ENCODE results near the gene SRCAP. TPM values are rescaled to one million over a fixed set of nuclear protein-coding genes. Genes with fewer than 3 reads are reported as not detected.

SRCAP gene
- total RNA-seq, 1 donor from 2014 or later = 35.6 TPM

- no peak for DNase-seq
Observed at GRCh38 chr16:30760001-30760559, 61.1 kb downstream of the SRCAP start.

- no peak for DNase-seq
Observed at GRCh38 chr16:30760577-30761426, 61.8 kb downstream of the SRCAP start.

GRCh38 chr16:30761427-30761927 lies 62.5 kb downstream of the SRCAP start:
- DNase-seq = peak; percentile 56

DNA sequence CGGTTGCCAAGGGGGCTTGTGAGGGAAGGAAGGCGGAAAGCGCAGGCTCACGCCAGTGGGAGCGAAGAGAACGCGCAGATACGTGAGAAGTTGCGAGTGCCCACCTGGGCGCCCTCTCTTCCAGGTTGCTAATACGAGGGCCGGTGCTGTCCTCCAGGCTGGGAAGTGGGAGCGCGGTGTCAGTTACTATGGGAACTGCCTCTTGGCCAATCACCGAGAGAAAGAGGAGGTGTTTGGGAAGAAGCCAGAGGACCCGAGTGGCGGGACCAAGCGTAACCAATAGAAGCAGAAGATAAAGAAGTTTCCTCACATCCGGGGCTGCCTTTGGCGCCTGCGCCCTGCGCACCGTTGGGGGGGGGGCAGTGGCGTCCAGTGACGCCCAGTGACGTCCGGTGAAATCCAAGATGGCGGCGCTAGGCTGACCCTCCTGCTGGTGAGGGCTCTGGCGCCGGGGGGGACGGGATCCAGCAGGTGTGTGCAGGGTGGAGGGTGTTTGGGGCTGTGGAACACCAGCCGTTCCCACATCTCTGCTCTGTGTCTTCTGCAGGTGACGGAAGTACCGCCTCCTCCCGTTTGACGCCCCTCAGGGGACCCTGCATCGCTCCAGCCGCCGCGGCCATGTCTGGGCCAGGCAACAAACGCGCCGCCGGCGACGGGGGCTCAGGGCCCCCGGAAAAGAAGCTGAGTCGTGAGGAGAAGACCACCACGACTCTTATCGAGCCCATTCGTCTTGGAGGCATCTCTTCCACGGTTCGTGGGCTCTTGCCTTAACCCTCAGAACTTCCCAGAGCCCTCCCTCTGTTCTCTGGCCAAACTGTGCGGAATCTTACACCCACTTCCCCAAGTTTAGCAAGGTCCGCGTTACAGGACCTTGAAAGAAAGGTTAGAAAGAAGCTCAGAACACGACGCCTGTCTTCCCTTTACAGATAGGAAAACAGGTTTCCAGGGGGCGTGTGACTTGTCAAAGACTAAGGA lies 63.2 kb downstream of the SRCAP start, which contains the start of the genes CFAP119 and RNF40:
Gene CFAP119, minus strand, starts transcription at position 135 of the 975 bp plus-strand sequence. CDS start 314 bp downstream, outside the sequence.
Gene RNF40, plus strand, starts transcription at position 395 of the 975 bp plus-strand sequence. Its CDS starts 224 bp downstream, at position 619.
- peak; percentile 99 for DNase-seq

DNA sequence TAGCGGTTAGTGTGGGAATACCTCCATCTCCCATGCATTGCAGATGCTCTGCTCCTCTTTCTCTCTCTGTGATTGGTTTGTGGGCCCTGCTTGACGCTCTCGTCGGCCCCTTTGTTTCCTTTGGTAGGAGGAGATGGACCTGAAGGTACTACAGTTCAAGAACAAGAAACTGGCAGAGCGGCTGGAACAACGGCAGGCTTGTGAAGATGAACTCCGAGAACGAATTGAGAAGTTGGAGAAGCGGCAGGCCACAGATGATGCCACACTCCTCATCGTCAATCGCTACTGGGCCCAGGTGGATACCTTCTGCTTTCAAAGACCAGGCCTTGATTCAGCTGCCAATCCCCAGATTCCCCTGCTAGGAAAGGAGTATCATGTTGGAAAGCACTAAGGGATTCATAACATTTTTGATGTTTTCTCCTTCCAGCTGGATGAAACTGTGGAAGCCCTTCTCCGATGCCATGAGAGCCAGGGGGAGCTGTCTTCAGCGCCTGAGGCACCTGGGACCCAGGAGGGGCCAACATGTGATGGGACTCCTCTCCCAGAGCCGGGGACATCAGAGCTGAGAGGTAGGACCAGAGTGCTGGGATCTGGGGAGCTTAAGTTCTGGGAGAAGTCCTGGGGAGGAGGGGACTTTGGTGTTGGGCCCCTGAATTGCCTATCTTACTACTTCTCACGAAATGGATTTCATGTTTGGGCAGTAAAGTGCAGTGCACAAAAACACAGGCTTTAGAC lies 64.2 kb downstream of the SRCAP start:
- DNase-seq = no peak

DNA sequence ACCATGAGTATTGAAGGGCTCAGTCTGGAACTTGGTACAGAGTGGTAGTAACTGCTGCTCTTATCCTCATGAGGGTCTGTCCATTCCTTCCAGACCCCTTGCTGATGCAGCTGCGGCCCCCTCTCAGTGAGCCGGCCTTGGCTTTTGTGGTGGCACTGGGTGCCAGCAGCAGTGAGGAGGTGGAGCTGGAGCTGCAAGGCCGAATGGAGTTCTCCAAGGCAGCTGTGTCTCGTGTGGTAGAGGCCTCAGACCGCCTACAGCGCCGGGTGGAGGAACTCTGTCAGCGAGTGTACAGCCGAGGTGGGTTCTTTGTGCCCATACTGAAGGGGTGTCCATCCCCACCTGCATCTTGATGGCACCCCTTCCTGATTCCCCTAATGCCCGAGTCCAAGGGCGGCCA lies 65.1 kb downstream of the SRCAP start:
- DNase-seq = no peak

DNA sequence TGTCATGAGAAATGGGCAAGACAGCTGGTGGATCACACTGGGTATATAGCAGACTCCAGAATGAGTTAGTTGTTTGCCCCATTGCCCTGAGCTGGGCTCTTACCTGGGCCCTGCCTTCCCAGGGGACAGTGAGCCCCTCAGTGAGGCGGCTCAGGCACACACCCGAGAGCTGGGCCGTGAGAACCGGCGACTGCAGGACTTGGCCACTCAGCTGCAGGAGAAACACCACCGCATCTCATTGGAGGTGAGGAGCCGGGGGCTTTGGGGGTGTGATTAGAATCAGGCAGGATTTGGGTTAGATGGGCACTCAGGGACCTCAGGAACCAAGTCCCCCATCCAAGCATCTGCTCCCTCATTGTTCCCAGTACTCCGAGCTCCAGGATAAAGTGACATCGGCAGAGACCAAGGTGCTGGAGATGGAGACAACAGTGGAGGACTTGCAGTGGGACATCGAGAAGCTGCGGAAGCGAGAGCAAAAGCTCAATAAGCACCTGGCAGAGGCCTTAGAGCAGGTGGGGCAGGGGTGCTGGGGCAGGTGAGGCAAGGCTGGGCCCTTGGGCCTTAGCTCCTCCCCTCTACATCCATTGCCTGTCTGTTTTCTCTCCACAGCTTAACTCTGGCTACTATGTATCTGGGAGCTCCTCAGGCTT lies 66.0 kb downstream of the SRCAP start:
- DNase-seq = no peak

DNA sequence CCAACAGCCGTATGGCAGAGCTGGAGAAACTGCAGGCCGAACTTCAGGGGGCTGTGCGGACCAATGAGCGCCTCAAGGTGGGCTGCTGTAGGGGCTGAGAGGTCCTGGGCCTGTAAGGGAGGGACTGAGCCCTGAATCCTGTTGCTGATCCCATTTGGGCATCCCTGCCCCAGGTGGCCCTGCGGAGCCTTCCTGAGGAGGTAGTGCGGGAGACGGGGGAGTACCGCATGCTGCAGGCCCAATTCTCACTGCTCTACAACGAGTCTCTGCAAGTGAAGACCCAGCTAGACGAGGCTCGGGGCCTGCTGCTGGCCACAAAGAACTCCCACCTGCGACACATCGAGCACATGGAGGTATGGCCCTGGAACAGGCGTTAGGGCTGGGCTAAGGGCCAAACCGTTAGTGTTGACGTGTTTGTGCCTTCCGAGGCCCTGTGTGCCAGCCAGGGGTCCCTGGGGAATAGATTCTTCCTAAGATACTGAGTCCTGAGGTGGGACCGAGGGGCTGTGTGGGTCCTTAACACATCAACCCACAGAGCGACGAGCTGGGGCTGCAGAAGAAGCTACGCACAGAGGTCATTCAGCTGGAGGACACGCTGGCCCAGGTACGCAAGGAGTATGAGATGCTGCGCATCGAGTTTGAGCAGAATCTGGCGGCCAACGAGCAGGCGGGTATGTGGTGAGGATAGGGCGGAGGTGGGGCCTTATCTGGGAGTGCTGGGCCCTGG lies 67.4 kb downstream of the SRCAP start:
- DNase-seq = no peak

DNA sequence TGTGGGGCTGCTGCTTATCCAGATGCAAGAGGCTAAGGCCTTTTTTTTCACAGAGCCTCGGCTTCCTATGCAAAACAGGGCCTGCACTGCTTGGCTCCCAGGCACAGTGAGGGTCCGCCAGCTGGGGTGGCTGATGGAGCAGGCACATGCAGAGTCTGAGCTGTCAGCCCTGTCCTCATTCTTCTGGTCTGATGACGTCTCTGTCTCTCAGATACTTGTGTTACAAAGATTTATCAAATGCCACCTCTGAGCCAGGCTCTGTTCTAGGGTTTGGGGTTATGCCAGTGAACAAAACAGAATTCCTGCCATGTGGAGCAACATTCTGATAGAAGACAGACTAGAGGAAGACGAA lies 67.9 kb downstream of the SRCAP start:
- no peak for DNase-seq

DNA sequence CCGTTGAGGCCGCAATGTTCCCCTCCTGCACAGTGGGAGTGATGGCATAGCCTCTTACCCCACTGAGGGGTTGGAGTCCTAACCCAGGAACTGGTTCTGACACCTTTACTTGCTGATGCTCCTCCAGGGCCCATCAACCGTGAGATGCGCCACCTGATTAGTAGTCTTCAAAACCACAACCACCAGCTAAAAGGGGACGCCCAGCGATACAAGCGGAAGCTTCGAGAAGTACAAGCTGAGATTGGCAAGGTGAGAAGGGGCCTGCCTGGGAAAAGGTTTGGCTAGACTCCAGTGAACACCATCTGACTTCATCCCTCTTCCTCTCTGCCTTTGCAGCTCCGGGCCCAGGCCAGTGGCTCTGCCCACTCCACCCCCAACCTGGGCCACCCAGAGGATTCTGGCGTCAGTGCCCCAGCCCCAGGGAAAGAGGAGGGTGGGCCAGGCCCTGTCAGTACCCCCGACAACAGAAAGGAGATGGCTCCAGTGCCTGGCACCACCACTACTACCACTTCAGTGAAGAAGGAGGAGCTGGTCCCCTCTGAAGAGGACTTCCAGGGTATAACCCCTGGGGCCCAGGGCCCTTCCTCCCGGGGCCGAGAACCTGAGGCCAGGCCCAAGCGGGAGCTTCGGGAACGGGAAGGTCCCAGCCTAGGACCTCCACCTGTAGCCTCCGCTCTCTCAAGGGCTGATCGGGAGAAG lies 68.9 kb downstream of the SRCAP start:
- no peak for DNase-seq

- no peak for DNase-seq
Observed at GRCh38 chr16:30768583-30769181, 69.7 kb downstream of the SRCAP start.

GRCh38 chr16:30769379-30770089 lies 70.6 kb downstream of the SRCAP start:
- no peak for DNase-seq

GRCh38 chr16:30771726-30772125 lies 72.8 kb downstream of the SRCAP start:
- DNase-seq = no peak

DNA sequence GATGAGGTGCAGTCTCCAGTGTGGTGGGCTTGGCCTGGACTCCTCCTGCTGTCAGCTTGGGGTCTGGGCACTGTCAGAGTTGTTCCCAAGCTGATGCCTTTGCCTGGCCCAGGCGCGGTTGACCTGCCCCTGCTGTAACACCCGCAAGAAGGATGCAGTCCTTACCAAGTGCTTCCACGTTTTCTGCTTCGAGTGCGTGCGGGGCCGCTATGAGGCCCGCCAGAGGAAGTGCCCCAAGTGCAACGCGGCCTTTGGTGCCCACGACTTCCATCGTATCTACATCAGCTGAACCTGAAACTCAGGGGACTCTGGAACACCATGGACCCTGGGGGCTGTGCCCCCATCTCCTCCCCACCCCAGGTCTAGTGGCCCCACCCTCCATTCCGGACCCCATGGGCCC lies 74.9 kb downstream of the SRCAP start:
- DNase-seq = no peak

DNA sequence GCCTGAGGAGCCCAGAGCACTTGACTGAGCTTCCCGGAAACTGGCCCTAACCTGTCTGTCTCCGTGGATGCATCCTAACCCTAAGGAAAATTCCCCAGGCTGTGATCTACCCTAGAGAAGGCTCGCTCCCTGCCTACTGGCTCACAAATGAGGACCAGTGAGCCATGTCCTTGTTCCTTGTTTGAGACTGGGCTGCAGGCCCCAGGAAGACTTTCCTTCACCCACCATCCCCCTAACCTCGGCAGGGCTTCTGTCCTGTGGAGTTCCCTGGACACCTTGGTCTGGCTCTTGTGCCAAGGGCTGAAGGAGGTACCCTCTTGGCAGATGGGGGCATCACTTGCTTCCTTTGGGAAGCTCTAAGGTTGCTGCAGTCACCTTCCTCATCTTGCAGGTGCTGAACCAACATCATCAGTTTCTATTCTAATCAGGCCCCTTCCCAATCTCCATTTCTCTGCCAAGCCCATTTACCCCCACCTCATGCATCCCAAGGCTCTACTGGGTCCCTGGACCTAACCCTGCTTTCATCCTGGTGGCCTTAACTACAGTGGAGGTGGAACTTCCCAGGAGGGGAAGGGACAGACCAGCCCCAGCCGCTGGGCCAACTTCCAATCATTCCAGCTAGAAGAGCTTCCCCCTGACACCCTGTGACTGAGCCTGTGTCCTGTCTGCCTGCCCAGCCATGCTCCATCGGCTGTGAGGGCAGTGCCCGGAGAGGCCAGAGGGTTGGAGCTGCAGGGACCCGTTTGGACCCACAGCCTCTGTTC lies 75.6 kb downstream of the SRCAP start:
- no peak for DNase-seq

DNA sequence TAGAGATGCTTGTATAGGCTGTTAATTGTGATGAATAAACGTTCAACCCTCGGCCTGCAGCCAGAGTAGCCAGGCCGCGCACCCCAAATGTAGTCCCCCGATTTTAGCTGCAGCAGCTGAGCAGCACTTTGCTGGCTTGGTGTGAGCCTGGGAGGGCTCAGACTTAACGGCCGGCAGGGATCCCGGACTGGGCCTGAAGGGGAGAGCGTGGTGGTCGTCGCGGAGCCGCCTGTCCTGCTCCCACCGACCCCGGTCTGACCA lies 76.1 kb downstream of the SRCAP start:
- DNase-seq = no peak

GRCh38 chr16:30775392-30776188 lies 76.6 kb downstream of the SRCAP start:
- peak; percentile 93 for DNase-seq

All from tongue (tissue), 2 donors.